Bronchial epithelial cell (primary cell): Measurements from ENCODE around the gene ATXN10. TPM values are rescaled to one million over a fixed set of nuclear protein-coding genes. Genes with fewer than 3 reads are reported as not detected.

Source experiments
- DNase-seq: peaks from one replicate; pipeline ENCODE4 v3.0.0-alpha.2; 2010; ENCODE audit warnings: low read depth
- FAIRE-seq: peaks from 2 replicates; lab custom pipeline; 2011; peaks lifted over from hg19 to GRCh38; lab: Jason Lieb, UNC
- H3K27me3 ChIP-seq: 2 replicates; pipeline ENCODE4 v1.5.1; 2011; ENCODE audit warnings: low read length; ENCODE audit not compliant: control insufficient read depth, insufficient read depth
- H3K36me3 ChIP-seq: 2 replicates; pipeline ENCODE4 v1.5.1; 2011; ENCODE audit warnings: low read length; ENCODE audit not compliant: control insufficient read depth, insufficient read depth
- H3K4me3 ChIP-seq: 2 replicates; pipeline ENCODE4 v1.5.1; 2011; ENCODE audit warnings: mild to moderate bottlenecking, low read depth, low read length, control low read depth
- total RNA-seq: library from RNA; depleted of rRNA; stranded (reverse); fragments of >200 nt; gene quantifications from 2 replicates; pipeline ENCODE4 v1.2.1, GENCODE V29; 2014
- TF ChIP-seq, protein P1 (sequence below): IDR thresholded peaks from 2 replicates; pipeline ENCODE4 v1.5.1; 2011; ENCODE audit warnings: mild to moderate bottlenecking, moderate library complexity, low read length, control low read depth, inconsistent platforms; ENCODE audit not compliant: insufficient read depth, severe bottlenecking

ATXN10 gene
- total RNA-seq, 1 donor from 2014 or later: 81.9 TPM

GRCh38 chr22:45769569-45770210, 98.1 kb downstream of the ATXN10 start:
- H3K4me3 ChIP-seq: no peak overlapping the region
- no peaks in the 10 kb centered on the region for H3K36me3 ChIP-seq
- TF ChIP-seq, protein P1, sequence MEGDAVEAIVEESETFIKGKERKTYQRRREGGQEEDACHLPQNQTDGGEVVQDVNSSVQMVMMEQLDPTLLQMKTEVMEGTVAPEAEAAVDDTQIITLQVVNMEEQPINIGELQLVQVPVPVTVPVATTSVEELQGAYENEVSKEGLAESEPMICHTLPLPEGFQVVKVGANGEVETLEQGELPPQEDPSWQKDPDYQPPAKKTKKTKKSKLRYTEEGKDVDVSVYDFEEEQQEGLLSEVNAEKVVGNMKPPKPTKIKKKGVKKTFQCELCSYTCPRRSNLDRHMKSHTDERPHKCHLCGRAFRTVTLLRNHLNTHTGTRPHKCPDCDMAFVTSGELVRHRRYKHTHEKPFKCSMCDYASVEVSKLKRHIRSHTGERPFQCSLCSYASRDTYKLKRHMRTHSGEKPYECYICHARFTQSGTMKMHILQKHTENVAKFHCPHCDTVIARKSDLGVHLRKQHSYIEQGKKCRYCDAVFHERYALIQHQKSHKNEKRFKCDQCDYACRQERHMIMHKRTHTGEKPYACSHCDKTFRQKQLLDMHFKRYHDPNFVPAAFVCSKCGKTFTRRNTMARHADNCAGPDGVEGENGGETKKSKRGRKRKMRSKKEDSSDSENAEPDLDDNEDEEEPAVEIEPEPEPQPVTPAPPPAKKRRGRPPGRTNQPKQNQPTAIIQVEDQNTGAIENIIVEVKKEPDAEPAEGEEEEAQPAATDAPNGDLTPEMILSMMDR: no peak
- DNase-seq (no peak), FAIRE-seq (no peak)
- no peaks in the 10 kb centered on the region for H3K27me3 ChIP-seq

DNA sequence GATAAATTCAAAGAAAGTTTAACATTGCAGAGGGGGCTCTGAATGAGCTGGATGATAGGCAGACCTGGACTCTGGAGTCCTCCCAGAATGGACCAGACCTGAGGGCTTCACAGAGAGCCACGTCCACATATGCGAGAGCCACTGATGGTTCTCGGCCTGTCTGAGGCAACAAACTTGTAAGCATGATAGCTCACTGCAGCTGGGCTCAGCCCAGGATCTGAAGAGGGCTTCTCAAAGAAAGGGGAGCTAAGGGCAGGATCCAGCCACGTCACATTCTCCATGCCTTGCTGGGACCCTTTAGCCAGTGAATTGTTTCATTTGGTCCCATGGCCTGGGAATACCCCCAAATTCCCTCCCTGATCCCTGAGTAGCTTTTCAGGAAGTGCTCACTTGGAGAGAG, 98.9 kb downstream of the ATXN10 start:
- Histone ChIP-seq H3K36me3 (no peaks in the 10 kb centered on the region), H3K27me3 (no peaks in the 10 kb centered on the region), H3K4me3 (no peak overlapping the region)
- TF ChIP-seq, protein P1: no peak
- no peak for DNase-seq
- no peak for FAIRE-seq

- Histone ChIP-seq H3K36me3 (peaks cover 1% of the 10 kb centered on the region), H3K4me3 (no peak overlapping the region), H3K27me3 (no peaks in the 10 kb centered on the region)
- DNase-seq: no peak
- no peak for FAIRE-seq
- TF ChIP-seq, protein P1: no peak
These were observed 99.4 kb downstream of the ATXN10 start for GRCh38 chr22:45771057-45771456.

DNA sequence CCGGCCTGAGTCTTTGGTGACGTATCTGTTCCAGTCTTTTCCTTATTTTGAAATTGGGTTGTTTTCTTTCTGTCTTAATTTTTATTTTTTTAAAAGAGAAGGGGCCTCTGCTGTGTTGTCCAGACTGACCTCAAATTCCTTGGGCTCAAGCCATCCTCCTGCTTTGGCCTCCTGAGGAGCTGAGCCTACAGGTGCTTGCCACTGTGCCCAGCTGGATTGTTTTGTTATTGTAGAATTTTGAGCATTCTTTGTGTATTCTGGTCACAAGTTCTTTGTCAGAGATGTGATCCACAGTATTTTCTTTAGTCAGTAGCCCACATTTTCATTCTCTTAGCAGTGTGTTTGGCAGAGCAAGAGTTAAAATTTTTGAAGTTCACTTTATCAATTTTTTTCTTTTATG, 100.1 kb downstream of the ATXN10 start:
- FAIRE-seq: no peak
- no peak for DNase-seq
- Histone ChIP-seq H3K4me3 (no peak overlapping the region), H3K36me3 (peaks cover 1% of the 10 kb centered on the region), H3K27me3 (no peaks in the 10 kb centered on the region)
- TF ChIP-seq, protein P1: no peak

DNA sequence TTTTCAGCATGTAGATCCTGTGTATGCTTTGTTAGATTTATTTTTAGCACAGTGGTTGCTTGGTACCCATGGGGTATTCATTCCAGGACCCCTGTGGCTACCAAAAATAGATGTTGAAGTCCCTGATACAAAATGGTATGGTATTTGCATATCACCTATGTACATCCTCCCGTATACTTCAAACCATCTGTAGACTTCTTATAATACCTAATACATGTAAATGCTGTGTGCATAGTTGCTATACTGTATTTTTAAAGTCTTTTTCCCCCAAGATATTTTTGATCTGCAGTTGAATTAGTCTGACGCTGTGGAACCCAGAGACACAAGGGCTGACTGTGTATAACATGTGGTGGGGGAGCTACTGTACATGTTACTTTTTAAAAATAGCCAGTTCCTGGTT, 101.1 kb downstream of the ATXN10 start:
- Histone ChIP-seq H3K27me3 (no peaks in the 10 kb centered on the region), H3K4me3 (no peak overlapping the region), H3K36me3 (peaks cover 1% of the 10 kb centered on the region)
- TF ChIP-seq, protein P1: no peak
- DNase-seq (no peak), FAIRE-seq (no peak)

DNA sequence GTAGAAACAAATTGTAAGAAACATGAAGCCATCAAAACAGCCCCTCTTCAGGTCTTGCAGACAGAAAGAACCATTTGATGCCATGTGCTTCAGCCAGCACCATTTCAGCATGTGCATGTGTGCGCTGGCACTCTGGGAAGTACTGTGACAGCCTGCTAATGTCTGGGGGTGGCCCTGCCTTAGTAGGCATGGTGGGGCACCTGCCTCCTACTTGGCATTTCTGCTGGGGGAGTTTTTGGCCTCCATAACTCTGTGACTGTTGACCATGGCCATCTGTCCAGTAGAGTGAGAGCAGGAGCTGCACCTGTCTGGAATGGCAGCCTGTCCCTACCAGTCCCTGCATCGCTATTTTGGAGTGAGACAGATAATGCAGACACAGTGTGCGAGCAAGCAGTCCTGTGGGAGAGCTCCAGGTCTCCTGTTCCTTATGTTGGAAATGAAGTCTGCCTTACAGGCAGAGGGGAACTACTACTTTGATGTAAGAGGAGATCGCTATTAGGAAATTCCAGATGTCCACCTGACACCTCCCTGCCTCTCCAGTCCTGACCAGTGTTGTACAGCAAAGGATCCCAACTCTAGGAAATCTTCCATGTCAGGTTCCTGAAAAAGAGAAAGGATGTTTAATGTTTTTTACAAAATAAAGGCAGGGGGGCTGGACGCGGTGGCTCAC, 102.5 kb downstream of the ATXN10 start:
- DNase-seq (no peak), FAIRE-seq (no peak)
- TF ChIP-seq, protein P1: no peak
- Histone ChIP-seq H3K36me3 (peaks cover 1% of the 10 kb centered on the region), H3K4me3 (no peak overlapping the region), H3K27me3 (no peaks in the 10 kb centered on the region)
